Retinal pigment epithelial cell (primary cell): ENCODE measurements around the gene RCAN3.

Source experiments
- DNase-seq: peaks from one replicate; pipeline ENCODE4 v3.0.0-alpha.2; 2010; ENCODE audit warnings: low read depth
- H3K4me3 ChIP-seq: 2 replicates; pipeline ENCODE4 v1.5.1; 2011; ENCODE audit warnings: mild to moderate bottlenecking, low read length, control low read depth, moderate library complexity
- TF ChIP-seq, protein P1 (sequence below): conservative IDR thresholded peaks from 2 replicates; pipeline ENCODE4 v1.5.1; 2011; ENCODE audit warnings: low read depth, low read length, control low read depth, inconsistent platforms

The RCAN3 gene

DNA sequence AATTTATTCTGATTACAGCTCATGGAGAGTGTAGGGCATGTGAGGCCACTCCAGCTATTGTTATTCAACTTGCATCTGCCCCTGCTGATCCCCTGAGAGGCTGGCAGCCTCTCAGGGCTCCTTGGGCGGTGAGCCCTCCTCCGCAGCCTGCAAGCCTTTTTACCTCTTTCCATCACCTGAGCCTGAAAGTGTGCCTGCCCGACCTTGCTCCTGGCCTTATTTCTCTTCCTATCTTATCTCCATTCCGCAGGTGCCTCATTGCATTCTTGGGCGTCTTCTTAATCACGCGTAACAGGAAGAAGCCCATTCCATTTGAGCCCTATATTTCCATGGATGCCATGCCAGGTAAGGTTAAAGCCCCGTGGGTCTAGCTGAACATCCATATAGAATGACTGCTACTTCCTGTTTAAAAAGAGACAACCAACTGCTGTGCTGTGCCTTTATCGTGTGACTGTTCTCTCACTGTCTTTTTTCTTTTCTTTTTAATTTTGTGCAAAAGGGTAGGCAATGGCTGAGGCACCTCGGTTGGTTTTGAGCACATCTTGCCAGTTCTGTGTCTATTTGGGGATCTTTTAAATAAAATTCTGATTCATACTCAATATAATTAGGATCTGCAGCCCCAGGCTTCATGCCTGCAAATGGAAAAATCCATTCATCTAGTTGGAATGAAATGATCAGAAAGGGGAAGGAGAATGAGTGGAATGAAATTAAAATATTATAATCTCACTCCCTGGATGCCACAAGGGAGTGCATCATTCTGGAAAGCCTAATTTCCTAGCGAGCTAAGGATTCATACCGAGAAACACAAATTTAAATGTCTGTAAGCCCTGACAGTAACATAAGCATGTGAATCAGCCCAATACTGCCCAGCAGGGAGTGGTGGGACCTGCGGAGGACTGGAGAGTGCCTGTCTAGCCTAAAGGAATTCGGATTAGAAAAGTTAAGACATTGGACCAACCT is 38.6 kb upstream of the RCAN3 start:
- DNase-seq, result no peak
- TF ChIP-seq, protein P1, sequence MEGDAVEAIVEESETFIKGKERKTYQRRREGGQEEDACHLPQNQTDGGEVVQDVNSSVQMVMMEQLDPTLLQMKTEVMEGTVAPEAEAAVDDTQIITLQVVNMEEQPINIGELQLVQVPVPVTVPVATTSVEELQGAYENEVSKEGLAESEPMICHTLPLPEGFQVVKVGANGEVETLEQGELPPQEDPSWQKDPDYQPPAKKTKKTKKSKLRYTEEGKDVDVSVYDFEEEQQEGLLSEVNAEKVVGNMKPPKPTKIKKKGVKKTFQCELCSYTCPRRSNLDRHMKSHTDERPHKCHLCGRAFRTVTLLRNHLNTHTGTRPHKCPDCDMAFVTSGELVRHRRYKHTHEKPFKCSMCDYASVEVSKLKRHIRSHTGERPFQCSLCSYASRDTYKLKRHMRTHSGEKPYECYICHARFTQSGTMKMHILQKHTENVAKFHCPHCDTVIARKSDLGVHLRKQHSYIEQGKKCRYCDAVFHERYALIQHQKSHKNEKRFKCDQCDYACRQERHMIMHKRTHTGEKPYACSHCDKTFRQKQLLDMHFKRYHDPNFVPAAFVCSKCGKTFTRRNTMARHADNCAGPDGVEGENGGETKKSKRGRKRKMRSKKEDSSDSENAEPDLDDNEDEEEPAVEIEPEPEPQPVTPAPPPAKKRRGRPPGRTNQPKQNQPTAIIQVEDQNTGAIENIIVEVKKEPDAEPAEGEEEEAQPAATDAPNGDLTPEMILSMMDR, result no peak
- no peak overlapping the region for H3K4me3 ChIP-seq

GRCh38 chr1:24465099-24465498 is 37.5 kb upstream of the RCAN3 start:
- H3K4me3 ChIP-seq, result no peak overlapping the region
- TF ChIP-seq, protein P1, result no peak
- no peak for DNase-seq

- H3K4me3 ChIP-seq, result no peak overlapping the region
- TF ChIP-seq, protein P1, result no peak
Observed at GRCh38 chr1:24465638-24466037, 37.0 kb upstream of the RCAN3 start.

GRCh38 chr1:24468685-24469316 is 33.8 kb upstream of the RCAN3 start:
- no peak for DNase-seq
- H3K4me3 ChIP-seq, result no peak overlapping the region
- TF ChIP-seq, protein P1, result no peak

More at GRCh38 chr1:24465638-24466037, 37.0 kb upstream of the RCAN3 start:
- DNase-seq, result no peak

DNA sequence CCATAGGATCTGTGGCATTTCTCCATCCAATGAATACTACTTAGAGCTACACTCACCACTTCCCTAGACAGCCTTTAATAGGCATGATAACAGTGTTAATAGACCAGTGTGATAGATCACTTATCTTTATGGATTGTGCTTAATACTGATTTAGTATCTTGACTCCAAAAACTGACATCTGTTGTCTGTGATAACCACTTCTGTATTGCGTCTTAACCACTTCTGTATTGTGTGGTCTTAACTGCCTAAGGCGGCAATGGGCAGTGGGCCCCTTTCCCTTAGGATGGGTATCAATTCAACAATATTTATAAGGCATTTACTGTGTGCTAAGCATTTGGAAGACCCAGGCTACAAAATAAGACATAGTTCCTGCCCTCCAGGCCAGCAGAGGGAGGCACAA is 32.0 kb upstream of the RCAN3 start:
- TF ChIP-seq, protein P1, result no peak
- no peak for DNase-seq
- no peak overlapping the region for H3K4me3 ChIP-seq

- no peak for DNase-seq
- no peak overlapping the region for H3K4me3 ChIP-seq
- TF ChIP-seq, protein P1, result no peak
Observed at GRCh38 chr1:24472527-24473251, 29.9 kb upstream of the RCAN3 start.
